ENCODE results near the gene CIROP.

Gene CIROP

DNA sequence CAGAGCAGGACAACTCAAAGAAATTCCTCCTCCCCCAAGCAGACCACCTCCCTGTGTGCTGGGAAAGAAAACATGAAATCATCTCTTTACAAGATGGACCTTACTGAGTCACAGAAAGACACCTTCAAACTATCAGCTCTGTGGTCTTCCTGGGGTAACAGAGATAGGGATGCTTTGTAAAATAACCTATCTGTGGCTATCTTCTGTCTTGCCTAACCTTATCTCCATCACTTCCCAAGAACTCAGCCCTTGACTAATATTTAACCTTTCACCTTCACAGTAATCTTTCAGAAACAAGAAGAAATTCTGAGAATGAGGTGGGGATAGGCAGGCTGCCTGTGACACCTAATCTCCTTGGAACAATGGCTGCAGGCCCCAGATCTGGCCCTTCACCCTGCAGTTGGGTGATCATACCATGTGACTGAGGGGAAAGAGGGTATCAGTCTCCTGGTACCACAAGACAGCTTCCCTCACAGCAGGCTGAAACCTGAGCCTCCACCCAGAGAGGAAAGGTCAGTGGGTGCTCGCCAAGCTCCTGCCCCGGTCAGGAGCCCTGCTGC lies 41.6 kb upstream of the CIROP start:
- TF ChIP-seq CTCF (IDR thresholded peaks at IDR 0.05) = no peak

DNA sequence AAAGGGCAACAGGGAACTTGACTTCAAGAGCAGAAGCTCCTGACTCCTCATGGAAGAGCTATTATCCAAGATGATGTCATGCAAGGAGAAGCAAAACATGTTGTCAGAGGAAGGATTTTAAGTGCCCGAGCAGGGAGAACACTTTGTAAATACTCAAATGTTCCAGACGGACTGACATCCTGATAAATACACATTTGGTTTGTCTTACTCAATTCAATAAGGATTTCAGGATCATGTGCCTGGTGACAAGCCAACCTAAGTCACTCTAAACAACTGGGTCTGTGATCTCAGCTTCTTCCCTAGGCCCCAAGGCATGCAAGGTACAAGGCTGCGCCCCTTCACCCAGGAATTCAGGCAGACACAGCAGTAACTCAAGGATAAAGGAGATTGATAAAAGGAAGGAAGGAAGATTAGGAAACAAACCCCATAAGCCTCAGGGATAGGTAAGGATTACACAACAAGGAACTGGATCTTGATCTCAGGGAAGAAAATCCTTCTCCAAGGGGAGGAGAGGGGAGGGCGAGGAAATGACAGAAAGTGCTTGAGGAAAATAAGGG lies 41.1 kb upstream of the CIROP start:
- TF ChIP-seq CTCF (IDR thresholded peaks at IDR 0.05) = no peak

DNA sequence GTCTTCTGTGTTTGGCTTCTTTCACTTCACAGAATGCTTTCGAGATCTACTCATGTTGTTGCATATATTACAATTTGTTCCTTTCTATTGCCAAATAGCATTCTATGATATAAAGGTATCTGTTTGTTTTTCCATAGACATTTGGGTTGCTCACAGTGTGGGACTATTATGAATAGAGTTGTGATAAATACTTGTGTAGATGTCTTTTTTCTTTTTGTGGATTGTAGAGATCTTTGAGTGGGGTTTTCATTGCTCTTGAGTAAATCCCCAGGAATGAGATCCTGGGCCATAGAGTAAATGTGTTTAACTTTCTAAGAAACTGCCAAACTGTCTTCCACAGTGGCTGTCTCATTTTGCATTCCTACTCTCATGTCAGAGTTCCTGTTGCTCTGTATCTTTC lies 39.1 kb upstream of the CIROP start:
- no peak for TF ChIP-seq CTCF (IDR thresholded peaks at IDR 0.05)

GRCh38 chr14:23142826-23143225 lies 38.0 kb upstream of the CIROP start:
- no peak for TF ChIP-seq CTCF (IDR thresholded peaks at IDR 0.05)

- no peak for TF ChIP-seq CTCF (IDR thresholded peaks at IDR 0.05)
These were observed 37.1 kb upstream of the CIROP start for GRCh38 chr14:23141706-23142444.

DNA sequence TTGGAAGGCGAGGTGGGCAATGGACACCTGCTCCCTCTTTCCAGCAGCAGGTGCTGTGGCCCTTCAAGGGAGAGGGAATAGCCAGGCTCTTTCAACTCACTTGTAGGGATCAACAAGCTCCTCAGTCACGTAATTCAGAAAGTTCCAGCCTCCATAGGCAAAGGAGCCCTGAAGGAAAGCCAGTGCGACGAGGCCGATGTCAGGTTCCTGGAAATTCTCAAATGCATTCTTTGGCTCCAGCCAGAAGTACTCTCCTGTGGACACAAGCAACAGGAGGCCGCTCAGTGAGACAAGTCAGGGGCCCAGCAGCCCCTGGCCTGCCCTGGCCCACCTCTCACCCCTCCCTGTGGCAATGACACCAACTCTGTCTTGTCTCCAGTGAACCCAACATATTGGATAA lies 35.6 kb upstream of the CIROP start:
- no peak for TF ChIP-seq CTCF (IDR thresholded peaks at IDR 0.05)

DNA sequence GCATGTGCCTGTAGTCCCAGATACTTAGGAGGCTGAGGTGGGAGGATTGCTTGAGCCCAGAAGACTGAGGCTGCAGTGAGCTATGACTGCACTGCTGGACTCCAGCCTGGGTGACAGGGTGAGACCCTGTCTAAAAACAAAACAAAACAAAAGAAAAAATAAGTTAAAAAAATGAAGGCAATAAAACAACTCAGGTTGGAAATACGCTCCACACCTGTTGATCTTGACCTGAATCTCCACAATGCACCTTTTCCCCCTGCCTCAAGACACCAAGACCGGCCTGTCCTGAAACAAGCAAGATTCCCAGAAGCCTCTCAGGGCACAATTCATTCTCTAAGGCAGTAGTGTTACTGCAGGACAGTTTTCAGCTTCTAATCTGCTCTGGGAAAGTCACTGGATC lies 35.1 kb upstream of the CIROP start:
- no peak for TF ChIP-seq CTCF (IDR thresholded peaks at IDR 0.05)
